ENCODE results near the gene ARHGEF28. TPM values are rescaled to one million over a fixed set of nuclear protein-coding genes. Genes with fewer than 3 reads are reported as not detected.
A peak's percentile ranks its signal among the peaks of the same experiment; 100 is the strongest.

The ARHGEF28 gene
- total and polyA plus RNA-seq, 2 of the 13 experiments (the other 11 are each of a cell fraction or from before 2014, with no cell fraction given), result 17.4 to 34.1 TPM

GRCh38 chr5:73831066-73831465, 205.1 kb downstream of the ARHGEF28 start:
- Histone ChIP-seq H4K20me1 (ENCODE audit: insufficient read depth, low read length) (no peaks in the 10 kb centered on the region), H3K9ac (ENCODE audit: insufficient read depth, low read depth, low read length) (no peak overlapping the region), H3K79me2 (ENCODE audit: insufficient read depth, low read length) (peaks cover 65% of the 10 kb centered on the region), H3K9me3 (ENCODE audit: low read length) (no peaks in the 10 kb centered on the region), H3K4me3 (replicated peaks in 1 of 3; ENCODE audit: insufficient read depth in 1 of 3, low read depth in 2 of 3, low read length in 3 of 3) (no peak overlapping the region), H3K36me3 (replicated peaks in 1 of 2; ENCODE audit: control insufficient read depth in 1 of 2, insufficient read depth in 2 of 2, low read length in 2 of 2) (peaks cover 11 to 44% of the 10 kb centered on the region in 2 experiments), H3K27ac (ENCODE audit: extremely low read length, insufficient read depth, low read length) (no peak overlapping the region), H2AFZ (ENCODE audit: low read length) (no peak overlapping the region), H3K4me2 (ENCODE audit: low read depth, low read length) (no peak overlapping the region), H3K27me3 (ENCODE audit: control insufficient read depth in 1 of 2, insufficient read depth in 2 of 2, low read length in 2 of 2) (no peaks in the 10 kb centered on the region), H3K4me1 (ENCODE audit: insufficient read depth, low read length) (peaks cover 11% of the 10 kb centered on the region)
- ChIA-PET CTCF (ENCODE audit: low intra/inter-chr PET ratio, low total read pairs) (no interaction called here), POLR2A (no interaction called here)
- ATAC-seq (no peak), DNase-seq (ENCODE audit: low spot score) (no peak), FAIRE-seq (no peak)
- 92% methylated on average over 3 of the region's 3 CpGs for WGBS (ENCODE audit: low lambda C conversion rate)
- no TSS peak for BruUV-seq (replicated peaks)
- in situ Hi-C loops (cut with HindIII; ENCODE audit: extremely low pct_ligation_motif_present, low pct_unique_long_range_greater_than_20kb) (no loop called here), intact Hi-C loops (cut with micrococcal nuclease; ENCODE audit: unreplicated experiment) (no loop called here)
- TF ChIP-seq SPEN (CRISPR knock-in tag; IDR thresholded peaks at IDR 0.05; ENCODE audit: low read depth), result no peak
- no peak for TF ChIP-seq RFX3 (CRISPR knock-in tag; IDR thresholded peaks at IDR 0.05)
- no peak for TF ChIP-seq ZNF558 (CRISPR knock-in tag; IDR thresholded peaks at IDR 0.05; ENCODE audit: borderline replicate concordance)
- no peak for TF ChIP-seq TRIM24 (CRISPR knock-in tag; IDR thresholded peaks at IDR 0.05)
- TF ChIP-seq SAP130 (CRISPR knock-in tag; IDR thresholded peaks at IDR 0.05; ENCODE audit: low read depth), result no peak
- no peak for TF ChIP-seq MTF2 (CRISPR knock-in tag; IDR thresholded peaks at IDR 0.05; ENCODE audit: borderline replicate concordance)
- no peak for TF ChIP-seq ERF (CRISPR knock-in tag; IDR thresholded peaks at IDR 0.05)

GRCh38 chr5:73834693-73835092, 208.7 kb downstream of the ARHGEF28 start:
- TF ChIP-seq ATF1 (CRISPR knock-in tag; IDR thresholded peaks at IDR 0.05) (no peak), CEBPB (IDR thresholded peaks at IDR 0.05; ENCODE audit: borderline replicate concordance, low read depth, low read length) (peak; percentile 44; the same call in 1 of the 2 replicates)
- no TSS peak for BruUV-seq (replicated peaks)
- Histone ChIP-seq H3K9ac (ENCODE audit: insufficient read depth, low read depth, low read length) (no peak overlapping the region), H3K79me2 (ENCODE audit: insufficient read depth, low read length) (peaks cover 55% of the 10 kb centered on the region), H3K4me2 (ENCODE audit: low read depth, low read length) (no peak overlapping the region), H4K20me1 (ENCODE audit: insufficient read depth, low read length) (0 out of 2 replicates have a peak, but pooled peaks cover 1% of the 10 kb centered on the region), H2AFZ (ENCODE audit: low read length) (no peak overlapping the region), H3K27me3 (ENCODE audit: control insufficient read depth in 1 of 2, insufficient read depth in 2 of 2, low read length in 2 of 2) (no peaks in the 10 kb centered on the region), H3K36me3 (replicated peaks in 1 of 2; ENCODE audit: control insufficient read depth in 1 of 2, insufficient read depth in 2 of 2, low read length in 2 of 2) (peaks cover 12 to 42% of the 10 kb centered on the region in 2 experiments), H3K4me1 (ENCODE audit: insufficient read depth, low read length) (no peaks in the 10 kb centered on the region), H3K27ac (ENCODE audit: extremely low read length, insufficient read depth, low read length) (no peak overlapping the region), H3K4me3 (replicated peaks in 1 of 3; ENCODE audit: insufficient read depth in 1 of 3, low read depth in 2 of 3, low read length in 3 of 3) (no peak overlapping the region), H3K9me3 (ENCODE audit: low read length) (no peaks in the 10 kb centered on the region)
- POLR2A ChIA-PET, result no interaction called here
- ATAC-seq (no peak), FAIRE-seq (no peak), DNase-seq (ENCODE audit: low spot score) (no peak)
- CTCF ChIA-PET (ENCODE audit: low intra/inter-chr PET ratio, low total read pairs), result no interaction called here
- intact Hi-C loops (cut with micrococcal nuclease; ENCODE audit: unreplicated experiment), result no loop called here
- WGBS (ENCODE audit: low lambda C conversion rate), result 94% methylated on average over 2 of the region's 2 CpGs
- in situ Hi-C loops (cut with HindIII; ENCODE audit: extremely low pct_ligation_motif_present, low pct_unique_long_range_greater_than_20kb), result no loop called here
